Stomach (tissue), 4 donors: ENCODE data around the gene PARD6G.

Experiments
- CTCF ChIP-seq, 7 experiments: fragments of 450-650 bp in 4 of 7; fragments of 200-600 bp in 3 of 7; sonication (generic) in 3 of 7; IDR thresholded peaks; one replicate each; pipeline ENCODE4 v1.5.1; 2016 to 2019; ENCODE audit warnings: antibody characterized with exemption in 7 of 7, control low read depth in 2 of 7, mild to moderate bottlenecking in 1 of 7
- POLR2A ChIP-seq, 4 donors: fragments of 450-650 bp; IDR thresholded peaks; one replicate each; pipeline ENCODE4 v1.6.1; 2016; ENCODE audit warnings: antibody characterized with exemption in 4 of 4, control low read depth in 2 of 4, mild to moderate bottlenecking in 1 of 4, moderate library complexity in 1 of 4

GRCh38 chr18:80178935-80179818 lies 68.1 kb downstream of the PARD6G start:
- no peak for TF ChIP-seq POLR2A (IDR thresholded peaks at IDR 0.05)
- TF ChIP-seq CTCF (IDR thresholded peaks at IDR 0.05), result no peak
